ENCODE data around the gene AGRP.

AGRP gene

DNA sequence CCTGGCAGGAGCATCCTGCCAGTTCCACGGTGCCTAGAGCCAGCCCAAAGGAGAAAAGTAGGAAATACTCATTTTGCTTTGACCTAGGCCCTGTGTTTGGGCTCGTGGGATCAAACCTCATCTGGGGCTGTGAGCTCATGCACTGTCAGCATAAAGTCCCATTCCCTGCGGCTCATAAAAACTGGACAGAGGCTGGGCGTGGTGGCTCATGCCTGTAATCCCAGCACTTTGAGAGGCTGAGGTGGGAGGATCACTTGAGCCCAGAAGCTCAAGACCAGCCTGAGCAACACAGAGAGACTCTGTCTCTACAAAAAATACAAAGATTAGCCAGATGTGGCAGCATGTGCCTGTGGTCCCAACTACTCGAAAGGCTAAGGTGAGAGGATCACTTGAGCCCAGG lies 20.3 kb downstream of the AGRP start:
- no peak for DNase-seq (ENCODE audit: low read depth in 2 of 2)

GRCh38 chr16:67462279-67462655 lies 21.1 kb downstream of the AGRP start:
- no peak for DNase-seq (ENCODE audit: low read depth in 2 of 2)

- DNase-seq (ENCODE audit: low read depth in 2 of 2): no peak
Observed at GRCh38 chr16:67461600-67462278, 21.6 kb downstream of the AGRP start.

- no peak for DNase-seq (ENCODE audit: low read depth in 2 of 2)
Observed at GRCh38 chr16:67460961-67461360, 22.4 kb downstream of the AGRP start.

- no peak for DNase-seq (ENCODE audit: low read depth in 2 of 2)
Observed at GRCh38 chr16:67460168-67460567, 23.2 kb downstream of the AGRP start.

GRCh38 chr16:67459861-67460150 lies 23.5 kb downstream of the AGRP start:
- no peak for DNase-seq (ENCODE audit: low read depth in 2 of 2)

DNA sequence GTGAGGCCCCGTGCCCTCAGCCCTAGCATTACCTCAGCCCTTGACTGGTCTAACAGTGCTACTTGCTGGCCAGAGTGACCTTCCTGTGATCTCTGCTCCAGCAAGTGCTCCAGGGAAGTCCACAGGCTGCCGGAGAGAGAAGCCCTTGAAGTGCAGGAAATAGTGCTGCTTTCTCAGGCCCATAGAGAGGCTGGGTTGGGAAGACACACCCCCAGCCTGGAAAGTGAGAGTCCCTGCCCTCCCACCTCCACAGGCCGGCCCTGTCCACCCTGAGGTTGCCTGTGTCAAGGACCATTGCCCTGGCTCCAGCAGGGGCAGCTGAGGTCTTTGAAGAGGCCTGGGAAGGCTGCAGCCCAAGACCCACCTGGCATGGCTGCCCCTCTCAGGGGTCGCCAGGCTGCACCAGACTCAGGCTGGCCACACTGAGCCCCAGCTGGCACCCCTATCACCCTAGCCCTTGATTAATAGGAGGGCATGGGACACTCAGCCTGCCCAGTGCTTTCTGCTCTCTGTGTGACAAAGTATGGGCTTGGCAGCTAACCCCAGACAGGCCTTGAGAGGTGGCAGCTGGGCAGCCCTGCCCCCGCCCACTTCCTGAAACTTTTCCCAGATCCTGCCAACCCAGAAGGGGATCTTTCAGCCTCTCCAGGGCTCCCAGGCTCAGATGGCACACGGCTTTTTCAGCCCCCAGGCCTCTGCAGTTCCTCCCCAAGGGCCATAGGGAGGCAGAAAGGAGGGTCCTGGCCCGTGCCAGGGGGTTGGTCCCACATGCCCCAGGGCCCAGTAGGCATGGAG lies 24.1 kb downstream of the AGRP start:
- no peak for DNase-seq (ENCODE audit: low read depth in 2 of 2)

DNA sequence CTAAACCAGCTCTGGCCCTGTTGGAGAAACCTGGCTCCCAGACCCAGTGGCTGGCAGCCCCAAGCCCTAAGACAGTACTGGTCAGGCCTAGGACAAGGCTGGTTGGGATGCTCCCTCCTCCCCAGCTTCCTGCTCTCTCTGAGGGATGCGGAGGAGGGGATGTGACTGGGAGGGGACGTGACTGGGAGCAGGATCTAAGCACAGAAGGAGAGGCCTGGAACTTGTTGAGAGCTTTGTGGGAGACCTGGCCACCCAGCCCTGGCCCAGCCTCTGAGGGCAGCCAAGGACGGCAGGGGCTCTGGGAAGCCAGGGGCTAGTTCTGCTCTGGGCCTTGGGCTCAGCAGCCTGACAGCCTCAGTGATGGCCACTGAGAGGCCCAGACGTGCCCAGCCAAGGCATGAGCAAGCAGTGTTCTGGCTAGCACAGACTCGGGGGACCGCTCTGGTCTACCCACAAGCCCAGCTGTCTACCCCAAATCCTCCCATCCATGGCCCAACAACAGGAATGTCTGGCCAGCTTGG lies 25.2 kb downstream of the AGRP start:
- DNase-seq (ENCODE audit: low read depth in 2 of 2): no peak

- DNase-seq (ENCODE audit: low read depth in 2 of 2): no peak
Observed at GRCh38 chr16:67457611-67458010, 25.7 kb downstream of the AGRP start.

GRCh38 chr16:67456391-67457081 lies 26.8 kb downstream of the AGRP start:
- no peak for DNase-seq (ENCODE audit: low read depth in 2 of 2)

GRCh38 chr16:67454852-67455251 lies 28.5 kb downstream of the AGRP start:
- no peak for DNase-seq (ENCODE audit: low read depth in 2 of 2)

GRCh38 chr16:67454104-67454503 lies 29.2 kb downstream of the AGRP start:
- DNase-seq (ENCODE audit: low read depth in 2 of 2): no peak

DNA sequence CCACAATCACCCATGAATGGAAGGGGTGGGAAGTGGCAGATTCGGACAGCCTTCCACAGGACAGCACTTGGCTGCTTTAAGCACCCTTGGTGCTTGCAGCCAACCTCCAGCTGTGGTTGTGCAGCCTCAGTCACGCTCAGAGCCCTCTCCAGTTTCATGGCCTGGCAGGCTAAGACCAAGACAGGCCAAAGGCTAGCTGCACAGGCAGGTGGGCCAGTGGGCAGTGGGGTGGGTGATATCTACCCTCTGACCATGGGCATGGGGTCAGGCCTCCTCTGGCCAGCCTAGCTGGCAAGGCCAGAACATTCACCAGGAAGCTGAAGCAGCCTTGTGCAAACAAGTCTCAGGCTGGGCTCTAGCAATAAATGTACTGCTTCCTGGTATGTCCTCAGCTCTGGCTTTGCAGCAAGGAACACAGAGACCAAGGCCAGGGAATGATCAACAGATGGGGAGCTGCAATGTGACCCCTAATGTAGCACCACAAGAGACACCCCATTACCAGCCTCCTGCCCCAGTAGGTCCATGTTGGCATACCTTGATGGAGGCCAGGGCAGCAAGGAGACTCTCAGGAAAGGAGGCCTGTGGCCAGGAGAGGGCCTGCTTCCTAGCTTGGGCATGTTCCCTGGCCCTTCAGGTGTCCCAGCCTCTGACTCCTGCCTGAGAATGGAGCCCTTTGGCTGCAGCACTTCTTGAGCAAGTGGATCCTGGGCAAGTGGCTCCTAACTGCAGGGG lies 31.5 kb downstream of the AGRP start:
- no peak for DNase-seq (ENCODE audit: low read depth in 2 of 2)

DNA sequence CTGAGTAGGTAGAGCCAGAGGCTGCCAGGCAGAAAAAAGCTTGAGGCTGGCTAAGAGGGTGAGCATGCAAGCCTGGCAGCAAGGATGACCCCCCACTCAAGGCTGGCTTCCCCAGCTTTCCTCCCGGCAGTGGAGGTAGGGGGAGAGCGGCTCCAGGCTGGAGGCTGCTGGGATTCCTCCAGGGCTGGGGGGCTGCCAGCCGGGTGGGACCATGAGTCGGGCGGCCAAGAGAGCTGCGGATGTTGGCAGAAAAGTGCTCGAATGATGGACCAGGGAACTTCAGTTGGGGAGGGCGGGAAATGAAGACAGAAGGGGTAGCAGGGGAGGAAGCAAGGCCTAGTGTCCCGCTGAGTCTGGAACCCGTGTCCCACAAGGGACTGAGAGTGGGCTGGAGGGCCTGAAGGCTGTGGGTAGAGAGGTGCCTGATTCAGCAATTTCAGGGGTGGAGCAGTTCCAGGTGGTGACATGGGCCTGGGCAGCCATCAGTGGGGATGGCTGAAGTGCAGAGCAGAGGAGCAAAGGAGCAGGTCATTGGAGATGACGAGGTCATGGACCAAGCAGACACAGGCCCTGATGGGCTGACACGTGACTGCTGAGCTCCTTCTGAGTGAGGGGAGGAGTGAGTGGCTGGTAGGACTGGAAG lies 32.2 kb downstream of the AGRP start:
- DNase-seq (ENCODE audit: low read depth in 2 of 2): no peak

DNA sequence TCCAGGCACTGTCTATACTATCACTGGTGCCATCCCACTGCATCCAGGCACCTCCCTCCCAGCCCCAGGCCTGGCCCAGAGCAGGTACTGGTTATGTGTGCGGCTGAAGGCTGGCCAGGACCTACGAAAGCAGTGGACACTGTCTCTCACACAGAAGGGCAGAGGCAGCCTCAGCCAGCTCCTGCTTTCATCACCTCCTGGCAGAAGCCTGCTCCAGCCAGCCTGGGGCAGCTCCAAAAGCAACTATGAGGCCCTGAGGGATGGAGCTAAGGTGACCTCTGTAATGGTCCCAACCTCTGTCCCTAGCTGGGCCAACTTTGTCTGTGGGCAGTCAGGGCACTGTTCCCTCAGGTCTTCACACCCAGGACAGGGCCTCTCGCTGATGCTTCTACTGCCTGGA lies 33.6 kb downstream of the AGRP start:
- DNase-seq (ENCODE audit: low read depth in 2 of 2): no peak

DNA sequence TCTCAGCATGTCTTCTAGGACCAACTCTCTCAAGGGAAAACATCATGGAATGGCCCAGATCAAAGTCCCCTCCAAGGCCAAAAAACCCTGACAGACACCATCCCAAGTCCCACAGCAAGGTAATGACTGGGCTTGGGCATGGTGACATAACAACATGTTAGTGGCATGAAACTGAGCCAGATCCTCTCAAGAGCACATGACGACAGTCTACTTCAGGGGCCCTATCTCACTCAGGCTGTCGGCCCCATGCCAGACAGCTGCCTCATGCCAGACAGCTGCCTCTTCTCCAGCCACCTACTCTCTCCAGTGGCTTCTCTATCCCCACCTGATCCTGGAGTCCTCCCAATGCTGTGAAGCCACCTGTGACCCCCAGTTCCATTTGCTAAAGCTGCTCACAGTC lies 34.0 kb downstream of the AGRP start:
- DNase-seq (ENCODE audit: low read depth in 2 of 2): no peak

GRCh38 chr16:67448580-67448979 lies 34.8 kb downstream of the AGRP start:
- no peak for DNase-seq (ENCODE audit: low read depth in 2 of 2)

DNA sequence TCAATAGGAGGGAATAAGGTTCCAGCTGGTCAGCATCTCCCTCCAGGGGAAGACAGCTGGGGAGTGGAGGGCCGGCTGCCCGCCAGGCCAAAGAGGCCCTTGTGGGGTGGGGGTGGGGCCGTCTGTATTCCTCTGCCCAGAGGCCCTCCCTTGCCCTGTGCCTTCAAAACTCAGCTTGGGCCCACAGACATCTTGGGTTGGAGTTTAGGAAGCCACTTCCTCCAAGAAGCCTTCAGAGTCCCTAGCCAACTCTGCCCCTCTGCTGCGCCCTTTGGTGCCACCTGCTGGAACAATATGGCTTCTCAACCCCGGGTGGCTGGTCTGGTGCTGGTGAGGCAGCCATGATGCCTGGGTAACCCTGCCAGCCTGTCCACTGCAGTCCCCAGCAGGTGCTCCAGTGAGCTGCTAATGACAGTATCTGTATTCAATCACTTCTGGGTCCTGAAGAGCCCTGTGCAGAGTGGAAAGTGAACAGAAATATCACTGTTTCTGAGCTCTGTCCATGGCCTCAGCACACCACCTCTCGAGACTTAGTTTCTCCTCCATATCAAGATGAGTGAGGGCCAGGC lies 35.8 kb downstream of the AGRP start:
- peak; percentile 47 to 58 for DNase-seq (ENCODE audit: low read depth in 2 of 2)

- no peak for DNase-seq (ENCODE audit: low read depth in 2 of 2)
Observed at GRCh38 chr16:67446968-67447507, 36.3 kb downstream of the AGRP start.

DNA sequence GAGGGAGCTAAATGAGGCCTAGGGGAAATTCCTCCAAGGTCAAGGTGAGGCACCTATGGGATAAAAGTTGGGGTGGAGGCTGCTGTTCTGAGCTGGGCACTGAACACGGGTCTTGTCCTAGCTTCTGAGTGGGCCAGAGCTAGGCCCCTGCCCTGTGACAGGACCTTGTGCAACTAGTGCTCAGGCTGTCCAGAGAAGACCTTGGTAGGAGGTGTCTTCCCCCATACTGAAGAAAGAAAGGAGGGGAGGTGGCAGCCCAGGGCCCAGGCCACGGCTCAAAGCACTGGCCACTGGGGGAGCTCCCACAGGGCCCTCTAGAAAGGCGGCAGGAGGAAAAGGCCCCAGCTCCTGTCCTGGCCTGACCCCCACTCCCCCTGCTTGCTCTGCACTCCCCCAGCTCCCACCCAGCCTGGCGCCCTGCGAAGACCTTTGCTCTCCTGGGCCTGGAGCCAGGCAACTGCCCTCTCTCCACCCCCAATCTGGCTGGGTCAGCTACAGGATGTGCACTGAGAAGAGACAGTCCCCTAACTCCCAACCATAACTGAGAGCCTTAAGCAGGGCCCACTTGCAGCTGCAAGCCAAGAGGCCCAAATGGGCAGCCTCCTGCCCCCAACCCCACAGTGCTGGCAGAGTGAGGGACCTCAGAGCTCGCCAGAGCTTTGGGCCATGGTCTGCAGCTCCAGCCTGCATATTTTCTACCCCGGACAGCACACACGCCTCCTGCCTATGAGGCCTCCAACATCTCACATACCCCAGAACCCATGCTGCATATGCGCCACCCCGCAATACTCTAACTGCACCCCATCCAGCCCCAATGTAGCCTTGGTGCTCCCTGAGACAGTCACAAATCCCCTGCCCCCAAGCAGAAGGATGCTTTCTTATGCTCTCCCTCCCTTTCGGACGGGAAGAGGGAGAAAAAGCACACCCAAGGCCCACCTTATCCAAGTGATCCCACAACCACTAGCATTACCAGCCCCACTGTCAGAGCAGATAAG lies 37.1 kb downstream of the AGRP start:
- no peak for DNase-seq (ENCODE audit: low read depth in 2 of 2)
